ENCODE data around the gene MVK. TPM values are rescaled to one million over a fixed set of nuclear protein-coding genes. Genes with fewer than 3 reads are reported as not detected.

Gene MVK
- total RNA-seq, 1 donor: 13.2 TPM

- no peak for DNase-seq (ENCODE audit: low read depth in 2 of 3, low spot score in 2 of 3)
These were observed 53.0 kb downstream of the MVK start for GRCh38 chr12:109626378-109627115.

- DNase-seq (ENCODE audit: low read depth in 2 of 3, low spot score in 2 of 3): no peak
These were observed 54.0 kb downstream of the MVK start for GRCh38 chr12:109627633-109628032.

GRCh38 chr12:109630107-109630506 lies 56.5 kb downstream of the MVK start:
- no peak for DNase-seq (ENCODE audit: low read depth in 2 of 3, low spot score in 2 of 3)

- no peak for DNase-seq (ENCODE audit: low read depth in 2 of 3, low spot score in 2 of 3)
These were observed 57.2 kb downstream of the MVK start for GRCh38 chr12:109630815-109631214.

- DNase-seq (ENCODE audit: low read depth in 2 of 3, low spot score in 2 of 3): no peak
These were observed 57.7 kb downstream of the MVK start for GRCh38 chr12:109631302-109631701.

GRCh38 chr12:109631751-109632150 lies 58.2 kb downstream of the MVK start:
- no peak for DNase-seq (ENCODE audit: low read depth in 2 of 3, low spot score in 2 of 3)

GRCh38 chr12:109632342-109632741 lies 58.7 kb downstream of the MVK start:
- DNase-seq (ENCODE audit: low read depth in 2 of 3, low spot score in 2 of 3): no peak

- no peak for DNase-seq (ENCODE audit: low read depth in 2 of 3, low spot score in 2 of 3)
These were observed 62.1 kb downstream of the MVK start for GRCh38 chr12:109635717-109636116.

- no peak for DNase-seq (ENCODE audit: low read depth in 2 of 3, low spot score in 2 of 3)
These were observed 63.8 kb downstream of the MVK start for GRCh38 chr12:109637348-109637747.

- no peak for DNase-seq (ENCODE audit: low read depth in 2 of 3, low spot score in 2 of 3)
These were observed 64.4 kb downstream of the MVK start for GRCh38 chr12:109637996-109638395.

GRCh38 chr12:109638735-109639134 lies 65.1 kb downstream of the MVK start:
- DNase-seq (ENCODE audit: low read depth in 2 of 3, low spot score in 2 of 3): no peak

GRCh38 chr12:109639151-109639872 lies 65.7 kb downstream of the MVK start:
- DNase-seq (ENCODE audit: low read depth in 2 of 3, low spot score in 2 of 3): peak in 2 of 3 donors; percentile 9 to 48

GRCh38 chr12:109640961-109641360 lies 67.4 kb downstream of the MVK start:
- no peak for DNase-seq (ENCODE audit: low read depth in 2 of 3, low spot score in 2 of 3)

- DNase-seq (ENCODE audit: low read depth in 2 of 3, low spot score in 2 of 3): no peak
These were observed 67.8 kb downstream of the MVK start for GRCh38 chr12:109641422-109641821.

GRCh38 chr12:109642506-109643132 lies 69.0 kb downstream of the MVK start:
- peak in 1 of 3 donors; percentile 38 for DNase-seq (ENCODE audit: low read depth in 2 of 3, low spot score in 2 of 3)

- DNase-seq (ENCODE audit: low read depth in 2 of 3, low spot score in 2 of 3): no peak
These were observed 71.6 kb downstream of the MVK start for GRCh38 chr12:109645194-109645593.

- no peak for DNase-seq (ENCODE audit: low read depth in 2 of 3, low spot score in 2 of 3)
These were observed 72.1 kb downstream of the MVK start for GRCh38 chr12:109645708-109646107.

Other genes with a start within 250 kb of the MVK start
- not detected for gene MYO1H, start 225.9 kb upstream of the MVK start, total RNA-seq
- 36.9 TPM for gene KCTD10, start 96.5 kb upstream of the MVK start, total RNA-seq
- gene UBE3B, start 96.2 kb upstream of the MVK start, total RNA-seq: 21.0 TPM
- 22.9 TPM for gene MMAB, start 290 bp upstream of the MVK start, total RNA-seq
- gene FAM222A, start 140.0 kb downstream of the MVK start, total RNA-seq: 0.81 TPM